Mucosa of descending colon (tissue), 3 donors: ENCODE results near the gene CD74. TPM values are rescaled to one million over a fixed set of nuclear protein-coding genes. Genes with fewer than 3 reads are reported as not detected.

Experiments used
- ATAC-seq: fragments of 200-7000 bp; cut with Tn5 transposase; one replicate; pipeline ENCODE4 v1.9.1; 2020; ENCODE audit warnings: mild to moderate bottlenecking, moderate library complexity
- DNase-seq, 3 donors: peaks; one replicate each; pipeline ENCODE4 v3.0.0-alpha.2; 2020
- H3K36me3 ChIP-seq: fragments of 200-600 bp; one replicate; pipeline ENCODE4 v1.8.0; 2021; ENCODE audit warnings: low read depth, mild to moderate bottlenecking
- H3K4me1 ChIP-seq: fragments of 200-600 bp; one replicate; pipeline ENCODE4 v1.8.0; 2021; ENCODE audit warnings: low read depth, mild to moderate bottlenecking
- H3K4me3 ChIP-seq: fragments of 200-600 bp; one replicate; pipeline ENCODE4 v1.8.0; 2021; ENCODE audit warnings: mild to moderate bottlenecking
- H3K9me3 ChIP-seq: fragments of 200-600 bp; one replicate; pipeline ENCODE4 v1.8.0; 2021; ENCODE audit warnings: mild to moderate bottlenecking
- intact Hi-C, 2 donors: fragments of 100-400 bp; cut with DNase I in 1 of 2; cut with micrococcal nuclease in 1 of 2; formaldehyde crosslinking; loops; one replicate each; pipeline versions ENCODE4 v1.11.0 to v1.11.1; 2022; cut with DNase I, micrococcal nuclease
- long read RNA-seq, 2 donors: library from polyadenylated mRNA; unstranded; transcript quantifications; one replicate each; pipeline ENCODE4 v2.0.0, GENCODE V29; 2019 to 2021
- total RNA-seq, 3 donors: library from RNA; stranded (reverse); fragmentation: NEBNext Ultra II Directional in 2 of 3; extraction: Animal tissue kit (Norgen Biotek cat#: 25700) in 2 of 3; gene quantifications; one replicate each; pipeline versions ENCODE4 v1.2.1 to v1.2.4, GENCODE V29; 2021 to 2023
- TF ChIP-seq, protein P1 (sequence below): fragments of 200-600 bp; IDR thresholded peaks from one replicate; pipeline ENCODE4 v1.8.0; 2022; ENCODE audit warnings: antibody characterized with exemption, mild to moderate bottlenecking
- donor health status: DM: no; HTN: no; CAD: no; lungs with moderate emphysema.
- donor health status: DM: no; HTN: no; CAD: no.
- donor health status: DM: no; HTN: yes; CAD: no.

The CD74 gene
- 1,000 to 10,000 TPM in 1 of 3 donors, 100 to 1,000 TPM in 2; 198 to 1,033 (median 284) TPM for total RNA-seq
- long read RNA-seq, donor 1, transcript CD74-202 (8 exons, 1,449 nt), result major isoform, 198 of 264 reads
- long read RNA-seq, donor 1, transcript CD74-201 (9 exons, 981 nt), result minor isoform, 51 of 264 reads
- long read RNA-seq, donor 1, partial matches to known transcripts, result 8 of 264 reads
- long read RNA-seq, donor 1, other reads (novel, unspliced or antisense), result 6 of 264 reads
- long read RNA-seq, donor 2, transcript CD74-201 (9 exons, 981 nt), result minor isoform, 63 of 577 reads
- long read RNA-seq, donor 2, transcript CD74-202 (8 exons, 1,449 nt), result major isoform, 480 of 577 reads
- long read RNA-seq, donor 2, partial matches to known transcripts, result 21 of 577 reads
- long read RNA-seq, donor 2, other reads (novel, unspliced or antisense), result 12 of 577 reads

DNA sequence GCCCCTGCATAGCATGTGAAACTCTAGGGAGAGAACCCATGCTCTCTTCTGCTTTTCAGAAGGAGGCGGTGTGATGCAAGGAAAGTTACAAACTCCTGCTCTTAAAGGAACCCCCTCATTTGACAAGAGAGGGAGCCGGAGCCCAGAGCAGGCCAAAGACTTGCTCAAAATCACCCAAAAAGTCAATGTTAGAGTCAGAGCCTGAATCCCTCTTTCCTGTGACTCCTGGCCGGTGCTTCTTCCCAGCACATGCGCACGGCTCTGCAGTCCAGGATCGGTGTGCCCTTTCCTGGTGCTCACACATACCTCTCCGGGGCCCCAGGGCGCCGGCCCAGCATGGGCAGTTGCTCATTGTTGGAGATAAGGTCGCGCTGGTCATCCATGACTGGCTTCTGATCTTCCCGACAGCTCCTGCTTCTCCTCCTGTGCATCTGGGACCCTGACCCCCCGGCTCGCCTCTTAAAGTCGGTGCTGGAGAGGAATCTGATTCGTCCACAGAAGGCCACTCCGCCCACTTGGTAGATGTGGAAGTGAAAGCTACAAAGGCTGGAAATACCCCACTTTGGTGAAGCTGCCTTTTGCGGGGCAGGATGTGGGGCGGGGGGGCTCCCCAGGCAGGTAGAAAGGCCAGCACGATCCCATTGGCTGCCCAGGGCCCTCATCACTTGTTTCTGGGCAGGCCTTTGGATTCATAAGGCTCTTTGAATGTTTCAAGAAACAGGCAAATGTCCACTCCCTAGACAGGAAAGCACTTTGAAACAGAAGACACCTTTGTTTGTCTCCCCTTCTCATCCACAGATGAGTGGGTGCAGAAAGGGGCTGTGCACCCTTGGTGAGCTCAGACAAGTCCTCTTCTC, at the start of gene CD74:
CD74 (minus strand) TSS at position 592 of the 857 bp plus-strand sequence; CDS start at position 431, 161 bp downstream.
- intact Hi-C loops, result no loop called here
- ATAC-seq, result peak; percentile 81

DNA sequence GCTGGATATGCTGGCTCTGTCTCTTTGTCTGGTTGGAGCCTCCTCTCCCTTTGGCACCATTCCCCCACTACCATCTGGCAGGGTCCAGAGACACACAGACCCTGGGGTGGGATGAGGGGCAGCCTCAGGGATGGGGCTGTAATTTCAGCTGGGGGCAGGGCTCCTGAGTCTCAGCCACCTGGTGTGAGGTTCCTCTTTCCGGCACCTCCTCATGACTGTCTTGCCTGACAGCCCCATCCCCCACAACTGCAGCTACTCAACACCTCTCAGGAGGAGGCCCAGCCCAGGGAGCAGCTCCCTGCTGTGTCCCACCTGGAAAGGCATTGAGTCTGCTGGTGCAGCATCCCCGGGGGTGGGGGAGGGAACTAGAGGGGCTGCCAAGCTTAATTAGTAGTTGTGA, 48.5 kb upstream of the CD74 start:
- no peak overlapping the region for H3K4me3 ChIP-seq
- TF ChIP-seq, protein P1, sequence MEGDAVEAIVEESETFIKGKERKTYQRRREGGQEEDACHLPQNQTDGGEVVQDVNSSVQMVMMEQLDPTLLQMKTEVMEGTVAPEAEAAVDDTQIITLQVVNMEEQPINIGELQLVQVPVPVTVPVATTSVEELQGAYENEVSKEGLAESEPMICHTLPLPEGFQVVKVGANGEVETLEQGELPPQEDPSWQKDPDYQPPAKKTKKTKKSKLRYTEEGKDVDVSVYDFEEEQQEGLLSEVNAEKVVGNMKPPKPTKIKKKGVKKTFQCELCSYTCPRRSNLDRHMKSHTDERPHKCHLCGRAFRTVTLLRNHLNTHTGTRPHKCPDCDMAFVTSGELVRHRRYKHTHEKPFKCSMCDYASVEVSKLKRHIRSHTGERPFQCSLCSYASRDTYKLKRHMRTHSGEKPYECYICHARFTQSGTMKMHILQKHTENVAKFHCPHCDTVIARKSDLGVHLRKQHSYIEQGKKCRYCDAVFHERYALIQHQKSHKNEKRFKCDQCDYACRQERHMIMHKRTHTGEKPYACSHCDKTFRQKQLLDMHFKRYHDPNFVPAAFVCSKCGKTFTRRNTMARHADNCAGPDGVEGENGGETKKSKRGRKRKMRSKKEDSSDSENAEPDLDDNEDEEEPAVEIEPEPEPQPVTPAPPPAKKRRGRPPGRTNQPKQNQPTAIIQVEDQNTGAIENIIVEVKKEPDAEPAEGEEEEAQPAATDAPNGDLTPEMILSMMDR, result no peak
- no peaks in the 10 kb centered on the region for H3K4me1 ChIP-seq
- intact Hi-C loops, result loop anchor here in 1 of 2 donors (10.0 kb wide), 1 partner anchor 64 kb away; no protein-coding TSS in a partner anchor
- ATAC-seq (peak; percentile 34), DNase-seq (peak in 1 of 3 donors; percentile 61)
- H3K36me3 ChIP-seq, result no peaks in the 10 kb centered on the region
- no peaks in the 10 kb centered on the region for H3K9me3 ChIP-seq

More for the DNA sequence above, at the start of gene CD74:
- no peaks in the 10 kb centered on the region for H3K36me3 ChIP-seq
- TF ChIP-seq, protein P1, result no peak
- H3K4me1 ChIP-seq, result peaks cover 14% of the 10 kb centered on the region
- H3K9me3 ChIP-seq, result no peaks in the 10 kb centered on the region
- DNase-seq, result peak; percentile 86 to 95 (median 92)
- H3K4me3 ChIP-seq, result peak within 1 kb of the TSS; percentile 10

DNA sequence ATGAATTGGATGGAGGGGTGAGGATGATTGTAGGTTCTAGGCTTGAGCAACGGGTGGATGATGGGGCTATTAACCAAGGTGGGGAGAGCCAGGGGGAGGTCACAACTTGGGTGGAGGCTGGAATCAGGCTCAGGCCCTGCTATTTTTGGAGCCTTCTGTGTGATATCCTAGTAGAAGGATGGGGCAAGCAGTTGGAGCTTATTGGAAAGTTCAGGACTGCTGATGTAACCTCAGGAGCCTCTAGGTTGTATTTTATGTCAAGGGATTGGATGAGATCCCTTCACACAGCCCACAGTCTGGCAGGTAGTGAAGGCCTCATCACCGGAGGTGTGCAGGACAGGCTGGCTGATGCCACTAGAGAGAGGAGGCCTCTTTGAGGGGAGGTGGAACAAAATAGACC, 48.1 kb upstream of the CD74 start:
- TF ChIP-seq, protein P1, result no peak
- Histone ChIP-seq H3K9me3 (no peaks in the 10 kb centered on the region), H3K4me3 (no peak overlapping the region), H3K4me1 (no peaks in the 10 kb centered on the region), H3K36me3 (no peaks in the 10 kb centered on the region)
- intact Hi-C loops, result loop anchor here in 1 of 2 donors (10.0 kb wide), 1 partner anchor 64 kb away; no protein-coding TSS in a partner anchor
- ATAC-seq, result no peak
- DNase-seq, result no peak

DNA sequence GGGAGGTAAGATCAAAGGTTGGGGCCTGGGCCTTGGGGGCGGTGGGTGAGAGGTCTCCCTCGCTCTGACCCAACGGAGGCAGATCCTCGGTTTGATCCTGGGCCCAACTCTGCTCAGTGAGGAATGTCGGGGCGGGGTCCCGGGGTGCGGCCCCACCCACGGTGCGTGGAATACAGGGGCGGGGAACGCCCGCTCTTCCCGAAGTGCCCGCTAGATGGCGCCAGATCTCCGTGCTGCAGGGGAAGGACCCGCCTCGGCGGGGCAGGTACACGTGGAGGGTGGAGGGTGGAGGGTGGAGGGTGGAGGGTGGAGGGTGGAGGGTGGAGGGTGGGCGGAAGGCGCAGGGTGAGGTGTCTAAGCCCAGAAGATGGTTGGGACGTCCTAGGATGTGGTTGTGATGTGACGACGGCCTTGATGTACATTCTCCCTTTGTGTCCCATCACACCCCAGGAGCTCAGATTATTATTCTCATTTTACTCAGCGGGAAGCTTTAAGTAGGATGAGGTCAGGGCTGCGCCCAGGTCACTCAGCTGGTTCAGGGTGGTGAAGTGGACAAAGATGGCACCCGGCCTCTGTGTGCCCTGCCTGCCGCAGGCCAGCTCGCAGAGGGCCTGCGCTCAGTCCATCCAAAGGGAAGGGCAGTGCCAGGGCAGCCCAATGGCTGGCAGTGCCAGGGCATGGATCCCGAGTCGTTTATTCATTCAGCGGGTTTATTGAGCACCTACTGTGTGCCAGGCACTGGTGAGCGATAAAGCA, 46.3 kb upstream of the CD74 start:
- peak; percentile 88 to 93 (median 89) for DNase-seq
- intact Hi-C loops, result loop anchor here (2.0 to 5.0 kb wide), 2 partner anchors 68 to 84 kb away; no protein-coding TSS in a partner anchor
- TF ChIP-seq, protein P1, result peak; percentile 85
- peak; percentile 98 for ATAC-seq
- H3K4me1 ChIP-seq, result no peaks in the 10 kb centered on the region
- H3K9me3 ChIP-seq, result no peaks in the 10 kb centered on the region
- H3K4me3 ChIP-seq, result no peak overlapping the region
- no peaks in the 10 kb centered on the region for H3K36me3 ChIP-seq
